Medulla oblongata (tissue), 1 donor: ENCODE data around the gene CD8A.
"Not testable (repeated sequence)": the region's sequence is repeated elsewhere in the genome, so short reads cannot be mapped to it uniquely, and the experiment has no call there.

ENCODE experiments used
- DNase-seq: peaks from one replicate; pipeline ENCODE4 v3.0.0-alpha.2; 2015; ENCODE audit errors: extremely low spot score

CD8A gene

GRCh38 chr2:86790676-86791572, at the start of gene CD8A:
Gene CD8A, minus strand, starts transcription at chr2:86790913. Its CDS starts 88 bp downstream, at chr2:86790825.
- no peak for DNase-seq

- not testable (repeated sequence) for DNase-seq
Observed at GRCh38 chr2:86839871-86840548, 49.3 kb upstream of the CD8A start.

- not testable (repeated sequence) for DNase-seq
Observed at GRCh38 chr2:86839455-86839854, 48.7 kb upstream of the CD8A start.

- not testable (repeated sequence) for DNase-seq
Observed at GRCh38 chr2:86837714-86838113, 47.0 kb upstream of the CD8A start.

GRCh38 chr2:86836915-86837695, 46.4 kb upstream of the CD8A start:
- not testable (repeated sequence) for DNase-seq

GRCh38 chr2:86835548-86835889, 44.8 kb upstream of the CD8A start:
- not testable (repeated sequence) for DNase-seq

- DNase-seq, result no peak
Observed at GRCh38 chr2:86833315-86833714, 42.6 kb upstream of the CD8A start.

- no peak for DNase-seq
Observed at GRCh38 chr2:86832334-86833096, 41.8 kb upstream of the CD8A start.

- DNase-seq, result no peak
Observed at GRCh38 chr2:86831537-86831936, 40.8 kb upstream of the CD8A start.

- DNase-seq, result no peak
Observed at GRCh38 chr2:86826951-86827350, 36.2 kb upstream of the CD8A start.

- DNase-seq, result no peak
Observed at GRCh38 chr2:86825693-86826381, 35.1 kb upstream of the CD8A start.

GRCh38 chr2:86825036-86825692, 34.5 kb upstream of the CD8A start:
- no peak for DNase-seq

- DNase-seq, result no peak
Observed at GRCh38 chr2:86822668-86823345, 32.1 kb upstream of the CD8A start.

- no peak for DNase-seq
Observed at GRCh38 chr2:86821842-86822241, 31.1 kb upstream of the CD8A start.

GRCh38 chr2:86821306-86821705, 30.6 kb upstream of the CD8A start:
- no peak for DNase-seq

- no peak for DNase-seq
Observed at GRCh38 chr2:86818957-86819356, 28.2 kb upstream of the CD8A start.

- DNase-seq, result no peak
Observed at GRCh38 chr2:86818114-86818801, 27.5 kb upstream of the CD8A start.

- no peak for DNase-seq
Observed at GRCh38 chr2:86815611-86816010, 24.9 kb upstream of the CD8A start.

- DNase-seq, result no peak
Observed at GRCh38 chr2:86809481-86810121, 18.9 kb upstream of the CD8A start.
